Measurements from ENCODE around the gene SCT. TPM values are rescaled to one million over a fixed set of nuclear protein-coding genes. Genes with fewer than 3 reads are reported as not detected.

Gene SCT
- total and polyA plus RNA-seq, 2 of the 8 experiments (the other 6 are each of a cell fraction or from before 2014, with no cell fraction given), result 1.7 to 2.0 TPM

DNA sequence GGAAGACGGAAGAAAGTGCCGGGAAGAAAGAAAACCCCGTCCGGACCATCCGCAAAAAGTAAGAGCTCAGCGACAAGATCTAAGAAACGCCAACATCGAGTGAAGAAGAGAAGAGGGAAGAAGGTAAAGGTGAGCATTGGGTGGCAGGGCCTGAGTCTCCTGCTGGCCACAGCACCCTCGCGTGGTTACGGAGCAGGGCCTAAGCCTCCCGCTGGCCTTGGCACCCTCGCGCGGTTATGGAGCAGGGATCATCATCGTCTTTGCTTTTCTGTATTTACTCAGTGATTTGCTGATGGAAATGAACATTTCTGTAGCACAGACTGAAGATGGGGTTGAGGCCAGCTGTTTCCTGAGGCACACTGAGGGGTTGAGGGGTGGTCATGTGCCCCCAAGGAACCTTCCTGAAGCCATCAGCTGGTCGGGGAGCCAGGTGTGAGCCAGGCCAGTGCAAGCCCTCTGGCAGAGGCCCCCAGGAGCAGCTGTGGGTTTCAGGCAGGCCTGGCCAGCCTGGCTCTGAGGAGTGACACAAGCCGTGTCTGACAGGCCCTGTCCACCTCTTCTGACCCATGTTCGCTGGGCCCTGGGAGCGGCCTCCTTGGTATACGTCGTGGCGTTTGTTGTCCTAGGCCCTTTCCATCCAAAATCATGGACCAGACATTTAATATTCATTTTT is 25.3 kb downstream of the SCT start:
- TF ChIP-seq HDAC6 (IDR thresholded peaks at IDR 0.05; ENCODE audit: low read depth, low read length), result no peak
- no peak for TF ChIP-seq SP1 (IDR thresholded peaks at IDR 0.05; ENCODE audit: low read depth, low read length)
- TF ChIP-seq SIN3A (conservative IDR thresholded peaks at IDR 0.05 in 1 of 2, IDR thresholded peaks at IDR 0.05 in 1 of 2; ENCODE audit: low read depth in 1 of 2, low read length in 2 of 2), result no peak
- TF ChIP-seq POU5F1 (IDR thresholded peaks at IDR 0.05; ENCODE audit: low read depth, low read length), result no peak
- TF ChIP-seq NANOG (IDR thresholded peaks at IDR 0.05; ENCODE audit: insufficient read depth, low read depth, low read length, poor library complexity, severe bottlenecking), result no peak
- no peak for TF ChIP-seq RBBP5 (IDR thresholded peaks at IDR 0.05; ENCODE audit: borderline replicate concordance, low read depth, low read length)
- no peak for TF ChIP-seq KDM4A (IDR thresholded peaks at IDR 0.05; ENCODE audit: low read depth, low read length, severe bottlenecking)
- no peak for TF ChIP-seq GTF2F1 (IDR thresholded peaks at IDR 0.05; ENCODE audit: borderline replicate concordance, low read depth, low read length)
- no peak for TF ChIP-seq EZH2 (IDR thresholded peaks at IDR 0.05; ENCODE audit: low read depth, low read length, severe bottlenecking)
- no peak for TF ChIP-seq EP300 (IDR thresholded peaks at IDR 0.05; ENCODE audit: borderline replicate concordance in 1 of 2, low read depth in 2 of 2, low read length in 2 of 2)
- TF ChIP-seq CHD2 (IDR thresholded peaks at IDR 0.05; ENCODE audit: low read length), result no peak
- no peak for TF ChIP-seq POLR2AphosphoS5 (IDR thresholded peaks at IDR 0.05; ENCODE audit: low read depth, low read length)
- no peak for TF ChIP-seq NRF1 (IDR thresholded peaks at IDR 0.05; ENCODE audit: low read depth, low read length)

More for the DNA sequence above, 25.3 kb downstream of the SCT start:
- Histone ChIP-seq H3K4ac (replicated peaks; ENCODE audit: insufficient read length, low read depth, low read length) (no peak overlapping the region), H3K9ac (replicated peaks in 1 of 4; ENCODE audit: extremely low read depth in 1 of 4, low read depth in 3 of 4, low read length in 3 of 4) (no peak overlapping the region), H3K4me1 (replicated peaks in 1 of 4; ENCODE audit: control insufficient read depth in 3 of 4, insufficient read depth in 4 of 4, low read length in 3 of 4) (no peaks in the 10 kb centered on the region), H3K23me2 (ENCODE audit: low read depth, low read length) (no peaks in the 10 kb centered on the region), H3K36me3 (ENCODE audit: control insufficient read depth in 2 of 4, insufficient read depth in 4 of 4, low read length in 3 of 4) (peaks cover 29 to 69% (median 54%) of the 10 kb centered on the region in 4 experiments), H2BK5ac (ENCODE audit: low read depth, low read length) (no peak overlapping the region), H2BK20ac (ENCODE audit: low read length) (no peak overlapping the region), H3K27me3 (replicated peaks in 1 of 4; ENCODE audit: control insufficient read depth in 3 of 4, extremely low read depth in 1 of 4, insufficient read depth in 3 of 4, low read length in 3 of 4) (no peaks in the 10 kb centered on the region), H3K4me2 (ENCODE audit: insufficient read depth in 1 of 2, low read depth in 2 of 2, low read length in 2 of 2) (no peak overlapping the region), H2AK5ac (ENCODE audit: low read depth, low read length) (no peak overlapping the region), H2BK15ac (ENCODE audit: low read length) (no peak overlapping the region), H3K14ac (ENCODE audit: insufficient read length) (no peak overlapping the region), H3K23ac (ENCODE audit: insufficient read length) (no peak overlapping the region), H2BK120ac (replicated peaks; ENCODE audit: low read depth, low read length) (no peak overlapping the region), H4K8ac (ENCODE audit: extremely low read depth, insufficient read depth, low read length) (no peak overlapping the region), H4K5ac (ENCODE audit: insufficient read length, low read depth, low read length) (no peak overlapping the region), H2AFZ (ENCODE audit: low read length) (no peak overlapping the region), H4K20me1 (replicated peaks in 1 of 2; ENCODE audit: control insufficient read depth in 1 of 2, insufficient read depth in 2 of 2, low read length in 2 of 2) (peaks cover 0 to 19% of the 10 kb centered on the region in 2 experiments), H3K4me3 (ENCODE audit: extremely low read depth in 1 of 4, insufficient read depth in 2 of 4, low read depth in 3 of 4, low read length in 4 of 4) (no peak overlapping the region), H3K18ac (ENCODE audit: extremely low read depth, low read length) (no peak overlapping the region), H4K91ac (replicated peaks; ENCODE audit: insufficient read length, low read length) (no peak overlapping the region), H3K79me1 (ENCODE audit: low read depth, low read length) (peaks cover 6% of the 10 kb centered on the region; the same call in 1 of the 2 replicates), H2BK12ac (ENCODE audit: low read depth, low read length) (no peak overlapping the region), H3K27ac (ENCODE audit: low read depth, low read length) (no peak overlapping the region), H3K79me2 (ENCODE audit: control insufficient read depth in 1 of 2, insufficient read depth in 2 of 2, low read length in 2 of 2) (no peaks in the 10 kb centered on the region), H3K56ac (replicated peaks; ENCODE audit: insufficient read length, low read depth, low read length) (no peak overlapping the region), H3K9me3 (ENCODE audit: insufficient read depth in 2 of 2, low read depth in 1 of 2, low read length in 1 of 2) (no peaks in the 10 kb centered on the region)
- FAIRE-seq, result no peak
- WGBS, 2 experiments (ENCODE audit: extremely low coverage in 1 of 2, insufficient coverage in 1 of 2, insufficient read length in 1 of 2, insufficient replicate concordance in 2 of 2, low coverage in 1 of 2, low lambda C conversion rate in 2 of 2, missing lambda C conversion rate in 1 of 2), result 95% methylated on average over 22 of the region's 23 CpGs; no CpG with 5 or more reads in 1 of the 2 experiments
- DNase-seq (ENCODE audit: low read depth in 1 of 2, low spot score in 2 of 2), result no peak
- CTCF ChIA-PET (ENCODE audit: partially characterized antibody), result interaction anchor here (0.6 to 1.4 kb wide), 3 partner anchors 10 to 47 kb away, joined by 3 to 6 read pairs (median 3); no protein-coding TSS in a partner anchor
- POLR2A ChIA-PET (ENCODE audit: partially characterized antibody), result interaction anchor here (1.0 to 1.5 kb wide), 4 partner anchors 10 to 146 kb away, joined by 3 to 4 read pairs (median 3); partner anchors contain the start of genes IRF7 and TALDO1
